Neural cell (in vitro differentiated cells): ENCODE data around the gene G6PD. TPM values are rescaled to one million over a fixed set of nuclear protein-coding genes. Genes with fewer than 3 reads are reported as not detected.

Experiments used
- H2AFZ ChIP-seq: fragments of 200-600, 300-800 bp; sonication (generic), shearing (Covaris generic); 2 replicates; pipeline ENCODE4 v1.6.0; 2014; ENCODE audit warnings: low read depth, mild to moderate bottlenecking, antibody characterized with exemption, low read length, moderate library complexity
- H3F3A ChIP-seq: fragments of 200-600 bp; shearing (Covaris generic); 2 replicates; pipeline ENCODE4 v1.6.1; 2016; ENCODE audit warnings: mild to moderate bottlenecking, moderate library complexity, mixed read lengths, antibody characterized with exemption, low read length; ENCODE audit not compliant: insufficient read depth, poor library complexity, severe bottlenecking
- H3K27ac ChIP-seq: fragments of 200-600, 300-800 bp; sonication (generic), shearing (Covaris generic); 2 replicates; pipeline ENCODE4 v1.5.1; 2014; ENCODE audit warnings: mild to moderate bottlenecking, low read length, moderate library complexity
- H3K27me3 ChIP-seq: fragments of 300-800, 200-600 bp; sonication (generic), shearing (Covaris generic); 2 replicates; pipeline ENCODE4 v1.6.0; 2014; ENCODE audit warnings: mild to moderate bottlenecking, low read depth, low read length, moderate library complexity; ENCODE audit not compliant: insufficient read depth
- H3K36me3 ChIP-seq: fragments of 300-800, 200-600 bp; sonication (generic), shearing (Covaris generic); 2 replicates; pipeline ENCODE4 v1.5.1; 2014; ENCODE audit warnings: mild to moderate bottlenecking, antibody characterized with exemption, low read length, moderate library complexity; ENCODE audit not compliant: insufficient read depth
- H3K4me2 ChIP-seq: fragments of 300-800, 200-600 bp; sonication (generic), shearing (Covaris generic); 2 replicates; pipeline ENCODE4 v1.6.0; 2014; ENCODE audit warnings: mild to moderate bottlenecking, low read length
- H3K4me3 ChIP-seq: fragments of 300-800, 200-600 bp; sonication (generic), shearing (Covaris generic); 2 replicates; pipeline ENCODE4 v1.5.1; 2014; ENCODE audit warnings: mild to moderate bottlenecking, low read length, moderate library complexity
- H3K79me2 ChIP-seq: fragments of 200-600 bp; shearing (Covaris generic); replicated peaks from 2 replicates; pipeline ENCODE4 v1.6.0; 2014; ENCODE audit warnings: mild to moderate bottlenecking, low read length, moderate library complexity; ENCODE audit not compliant: insufficient read depth
- H3K9ac ChIP-seq: fragments of 300-800, 200-600 bp; sonication (generic), shearing (Covaris generic); 2 replicates; pipeline ENCODE4 v1.6.1; 2016; ENCODE audit warnings: mild to moderate bottlenecking, low read length, mixed read lengths
- H3K9me2 ChIP-seq: fragments of 200-600 bp; shearing (Covaris generic); 2 replicates; pipeline ENCODE4 v1.6.1; 2016; ENCODE audit warnings: mild to moderate bottlenecking, low read length, mixed read lengths; ENCODE audit not compliant: insufficient read depth
- H3K9me3 ChIP-seq: fragments of 200-600, 300-800 bp; sonication (generic), shearing (Covaris generic); 2 replicates; pipeline ENCODE4 v1.6.1; 2016; ENCODE audit warnings: mild to moderate bottlenecking, mixed run types, low read length, moderate library complexity, mixed read lengths
- H4K20me1 ChIP-seq: fragments of 200-600 bp; shearing (Covaris generic); 2 replicates; pipeline ENCODE4 v1.6.1; 2016; ENCODE audit warnings: mild to moderate bottlenecking, mixed run types; ENCODE audit not compliant: insufficient read depth
- CTCF ChIP-seq: fragments of 450-650 bp; IDR thresholded peaks from 2 replicates; pipeline ENCODE4 v1.5.1; 2014; ENCODE audit warnings: antibody characterized with exemption, mild to moderate bottlenecking, moderate library complexity; ENCODE audit not compliant: poor library complexity, severe bottlenecking
- EP300 ChIP-seq: fragments of 450-650 bp; conservative IDR thresholded peaks from 2 replicates; pipeline ENCODE4 v1.6.1; 2014; ENCODE audit warnings: antibody characterized with exemption, mild to moderate bottlenecking, moderate library complexity; ENCODE audit not compliant: poor library complexity, severe bottlenecking
- EZH2 ChIP-seq: fragments of 200-600, 300-800 bp; shearing (Covaris generic), sonication (generic); IDR thresholded peaks from 2 replicates; pipeline ENCODE4 v1.6.1; 2014; ENCODE audit warnings: antibody characterized with exemption, low read length, borderline replicate concordance, mild to moderate bottlenecking; ENCODE audit not compliant: insufficient read depth, poor library complexity, severe bottlenecking
- MXI1 ChIP-seq: fragments of 450-650 bp; conservative IDR thresholded peaks from 2 replicates; pipeline ENCODE4 v1.6.1; 2014; ENCODE audit warnings: antibody characterized with exemption, mild to moderate bottlenecking; ENCODE audit not compliant: poor library complexity, severe bottlenecking
- POLR2AphosphoS5 ChIP-seq: IDR thresholded peaks from 2 replicates; pipeline ENCODE4 v1.6.1; 2012
- RAD21 ChIP-seq: fragments of 450-650 bp; conservative IDR thresholded peaks from 2 replicates; pipeline ENCODE4 v1.6.1; 2014; ENCODE audit warnings: antibody characterized with exemption, mild to moderate bottlenecking, moderate library complexity
- REST ChIP-seq: IDR thresholded peaks from 2 replicates; pipeline ENCODE4 v1.6.1; 2012; ENCODE audit warnings: borderline replicate concordance
- SMC3 ChIP-seq: fragments of 450-650 bp; conservative IDR thresholded peaks from 2 replicates; pipeline ENCODE4 v1.6.1; 2014; ENCODE audit warnings: antibody characterized with exemption, mild to moderate bottlenecking, moderate library complexity; ENCODE audit not compliant: poor library complexity
- TAF1 ChIP-seq: IDR thresholded peaks from 2 replicates; pipeline ENCODE4 v1.6.1; 2012; ENCODE audit warnings: low read depth
- polyA plus RNA-seq: library from polyadenylated mRNA; depleted of rRNA; stranded (reverse); fragments of >200 nt; gene quantifications from 2 replicates; pipeline ENCODE4 v1.2.3, GENCODE V29; 2014

Gene G6PD
- polyA plus RNA-seq, 1 donor from 2014 or later = 18.8 TPM

GRCh38 chrX:154525606-154526490 is 20.8 kb downstream of the G6PD start:
- Histone ChIP-seq H3K9ac (no peak overlapping the region), H2AFZ (no peak overlapping the region), H3F3A (no peaks in the 10 kb centered on the region), H3K4me2 (no peak overlapping the region), H3K9me3 (no peaks in the 10 kb centered on the region), H3K27me3 (no peaks in the 10 kb centered on the region), H4K20me1 (no peaks in the 10 kb centered on the region), H3K79me2 (no peaks in the 10 kb centered on the region), H3K36me3 (no peaks in the 10 kb centered on the region), H3K27ac (no peak overlapping the region), H3K4me3 (no peak overlapping the region), H3K9me2 (no peaks in the 10 kb centered on the region)
- no peak for TF ChIP-seq TAF1
- no peak for TF ChIP-seq EZH2
- TF ChIP-seq SMC3 = no peak
- no peak for TF ChIP-seq CTCF
- TF ChIP-seq RAD21 = no peak
- no peak for TF ChIP-seq POLR2AphosphoS5

- no peaks in the 10 kb centered on the region for H3K36me3 ChIP-seq
- no peaks in the 10 kb centered on the region for H3K79me2 ChIP-seq
- TF ChIP-seq TAF1 = no peak
- TF ChIP-seq MXI1 = no peak
- TF ChIP-seq REST = no peak
- TF ChIP-seq EP300 = no peak
- no peak for TF ChIP-seq CTCF
- no peak for TF ChIP-seq RAD21
- TF ChIP-seq SMC3 = no peak
- TF ChIP-seq POLR2AphosphoS5 = no peak
- no peak for TF ChIP-seq EZH2
- no peak overlapping the region for H2AFZ ChIP-seq
- H3K9me3 ChIP-seq = no peaks in the 10 kb centered on the region
- no peaks in the 10 kb centered on the region for H4K20me1 ChIP-seq
- H3K27me3 ChIP-seq = no peaks in the 10 kb centered on the region
- no peak overlapping the region for H3K27ac ChIP-seq
- H3K9ac ChIP-seq = no peak overlapping the region
- H3K4me2 ChIP-seq = no peak overlapping the region
- H3K9me2 ChIP-seq = no peaks in the 10 kb centered on the region
- no peaks in the 10 kb centered on the region for H3F3A ChIP-seq
- no peak overlapping the region for H3K4me3 ChIP-seq
Measured at GRCh38 chrX:154519389-154519788, 27.3 kb downstream of the G6PD start.
